Measurements from ENCODE around the gene HHAT.

DNA sequence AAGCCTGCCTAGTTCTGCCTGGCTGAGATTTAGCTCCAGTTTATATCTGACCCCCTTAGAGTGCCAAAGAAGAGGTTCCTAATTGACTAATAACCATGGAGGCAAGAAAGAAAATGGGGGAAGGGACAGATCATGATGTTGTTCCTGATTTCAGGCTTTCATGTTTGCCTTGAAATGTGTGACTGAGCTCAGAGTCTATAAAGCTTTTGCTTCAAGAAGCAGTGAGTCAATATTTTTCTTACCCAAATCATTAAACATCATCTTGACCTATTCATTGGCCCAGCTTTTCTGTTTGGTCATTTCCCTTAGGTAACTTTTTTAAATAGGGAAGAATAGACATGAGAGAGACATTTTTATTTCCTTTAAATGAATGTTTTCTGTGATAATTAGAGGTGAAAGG is 55.9 kb downstream of the HHAT start:
- TF ChIP-seq, protein P1, sequence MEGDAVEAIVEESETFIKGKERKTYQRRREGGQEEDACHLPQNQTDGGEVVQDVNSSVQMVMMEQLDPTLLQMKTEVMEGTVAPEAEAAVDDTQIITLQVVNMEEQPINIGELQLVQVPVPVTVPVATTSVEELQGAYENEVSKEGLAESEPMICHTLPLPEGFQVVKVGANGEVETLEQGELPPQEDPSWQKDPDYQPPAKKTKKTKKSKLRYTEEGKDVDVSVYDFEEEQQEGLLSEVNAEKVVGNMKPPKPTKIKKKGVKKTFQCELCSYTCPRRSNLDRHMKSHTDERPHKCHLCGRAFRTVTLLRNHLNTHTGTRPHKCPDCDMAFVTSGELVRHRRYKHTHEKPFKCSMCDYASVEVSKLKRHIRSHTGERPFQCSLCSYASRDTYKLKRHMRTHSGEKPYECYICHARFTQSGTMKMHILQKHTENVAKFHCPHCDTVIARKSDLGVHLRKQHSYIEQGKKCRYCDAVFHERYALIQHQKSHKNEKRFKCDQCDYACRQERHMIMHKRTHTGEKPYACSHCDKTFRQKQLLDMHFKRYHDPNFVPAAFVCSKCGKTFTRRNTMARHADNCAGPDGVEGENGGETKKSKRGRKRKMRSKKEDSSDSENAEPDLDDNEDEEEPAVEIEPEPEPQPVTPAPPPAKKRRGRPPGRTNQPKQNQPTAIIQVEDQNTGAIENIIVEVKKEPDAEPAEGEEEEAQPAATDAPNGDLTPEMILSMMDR (IDR thresholded peaks at IDR 0.05), result no peak
- TF ChIP-seq POLR2A (IDR thresholded peaks at IDR 0.05), result no peak

Measured in vagina (tissue), 2 donors.